ENCODE results near the gene C6orf89.
A peak's percentile ranks its signal among the peaks of the same experiment; 100 is the strongest.
"Not testable (repeated sequence)": the region's sequence is repeated elsewhere in the genome, so short reads cannot be mapped to it uniquely, and the experiment has no call there.

Gene C6orf89

DNA sequence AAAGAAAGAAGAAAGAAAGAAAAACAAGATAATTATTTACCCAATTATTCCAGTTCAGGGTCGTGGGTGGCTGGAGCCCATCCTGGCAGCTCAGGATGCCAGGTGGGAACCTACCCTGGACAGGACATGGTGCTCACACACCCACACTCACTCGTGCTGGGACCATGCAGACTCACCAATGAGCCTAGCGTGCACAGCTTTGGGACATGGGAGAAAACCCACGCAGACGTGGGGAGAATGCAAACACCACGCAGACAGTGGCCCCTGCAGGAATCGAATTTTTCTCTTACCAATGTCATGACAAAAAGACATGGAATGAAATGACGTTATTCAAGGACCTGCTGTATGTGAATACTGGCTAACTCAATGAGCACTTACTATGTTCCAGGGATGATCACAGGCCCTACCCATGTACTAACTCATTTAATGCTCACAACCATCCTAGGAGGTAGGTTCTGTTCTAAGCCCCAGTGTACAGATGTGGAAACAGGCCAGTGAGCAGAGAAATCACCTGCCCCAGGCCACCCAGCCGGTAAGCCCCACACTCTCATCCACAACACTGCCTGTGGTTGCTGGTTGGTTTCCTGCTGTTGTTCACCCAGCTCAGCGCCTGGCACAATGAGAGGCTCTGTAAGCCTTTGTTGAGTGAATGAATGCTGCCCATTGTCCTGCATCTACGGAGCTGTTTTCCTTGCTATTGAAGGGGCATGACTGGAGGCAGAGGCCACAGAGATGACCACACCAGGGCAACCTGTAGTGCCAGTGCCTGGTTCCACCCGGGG is 62.0 kb downstream of the C6orf89 start:
- no peak for DNase-seq (ENCODE audit: low read depth in 2 of 2)

- DNase-seq (ENCODE audit: low read depth in 2 of 2): not testable (repeated sequence)
These were observed 63.3 kb downstream of the C6orf89 start for GRCh38 chr6:36949076-36949475.

GRCh38 chr6:36949636-36950035 is 63.9 kb downstream of the C6orf89 start:
- no peak for DNase-seq (ENCODE audit: low read depth in 2 of 2)

DNA sequence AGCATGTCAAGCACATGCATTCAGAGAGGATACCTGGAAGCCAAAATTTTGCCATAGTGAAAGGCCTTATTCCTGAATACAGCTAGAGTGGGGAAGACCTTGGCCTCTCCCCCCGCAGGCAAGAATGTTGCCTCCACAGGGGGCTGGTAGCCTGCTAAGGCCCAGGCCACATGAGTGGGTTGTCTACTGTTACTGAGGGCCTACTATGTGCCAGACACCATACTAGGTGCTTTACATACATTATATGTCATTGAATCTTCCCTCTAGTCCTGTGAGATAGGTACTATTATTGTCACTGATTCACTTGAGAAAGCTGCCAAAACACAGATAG is 68.1 kb downstream of the C6orf89 start:
- no peak for DNase-seq (ENCODE audit: low read depth in 2 of 2)

GRCh38 chr6:36954262-36954931 is 68.6 kb downstream of the C6orf89 start, which contains the start of gene PI16:
Gene PI16, plus strand, starts transcription at chr6:36954738. Its CDS starts 23 bp downstream, at chr6:36954761.
- no peak for DNase-seq (ENCODE audit: low read depth in 2 of 2)

DNA sequence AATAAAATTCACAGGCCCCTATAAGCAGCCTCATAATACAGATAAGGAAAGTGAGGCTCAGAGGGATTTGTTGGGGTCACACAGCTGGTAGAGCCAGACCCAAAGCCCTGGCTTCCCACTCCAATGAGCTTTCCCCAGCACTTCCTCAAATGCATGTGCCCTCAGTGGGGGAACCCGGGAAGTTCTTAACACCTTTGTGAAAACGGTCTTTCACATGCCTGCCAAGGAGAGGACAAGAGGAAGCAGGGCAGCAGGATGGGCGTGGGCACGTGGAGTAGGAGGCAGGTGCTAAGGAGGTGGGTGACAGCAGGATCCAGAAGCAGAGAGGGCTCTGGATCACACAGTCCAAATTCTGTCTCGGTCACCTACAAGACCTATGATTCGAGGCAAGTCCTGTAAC is 69.4 kb downstream of the C6orf89 start:
- DNase-seq (ENCODE audit: low read depth in 2 of 2): no peak

DNA sequence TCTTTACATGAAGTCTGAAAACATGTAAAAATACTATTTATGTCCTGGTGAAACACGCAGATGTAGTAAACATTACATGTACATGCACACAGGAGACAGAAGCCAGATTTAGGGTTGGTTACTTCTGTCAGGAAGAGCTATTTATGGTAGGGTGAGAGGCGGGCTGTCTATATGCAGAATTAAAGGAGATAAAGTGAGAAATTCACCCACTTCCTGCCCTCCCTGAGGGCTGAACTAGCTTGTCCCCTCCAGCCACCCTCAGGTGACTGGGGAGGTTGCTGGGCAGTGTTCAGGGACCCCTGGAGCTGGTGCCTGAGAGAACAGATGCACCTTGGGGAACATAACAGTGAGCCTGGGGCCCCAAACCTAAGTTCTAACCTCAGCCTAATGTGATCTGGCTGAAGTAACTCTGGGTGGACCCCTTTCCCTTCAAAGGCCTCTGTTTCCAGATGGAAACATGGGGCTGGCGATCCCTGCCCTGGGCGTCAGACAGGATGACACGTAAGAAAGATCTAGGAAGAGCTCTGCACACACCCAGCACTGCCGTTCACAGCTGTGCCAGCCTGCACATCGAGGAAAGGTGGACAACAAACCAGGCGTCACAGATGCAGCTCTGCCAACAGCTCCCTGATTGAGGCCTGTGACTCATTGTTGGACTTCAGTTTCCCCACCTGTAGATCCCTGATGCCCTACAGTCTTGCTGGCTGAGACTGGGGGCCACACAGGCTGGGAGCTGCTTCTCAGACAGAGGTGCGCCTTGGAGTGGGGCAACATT is 70.1 kb downstream of the C6orf89 start:
- DNase-seq (ENCODE audit: low read depth in 2 of 2): no peak

DNA sequence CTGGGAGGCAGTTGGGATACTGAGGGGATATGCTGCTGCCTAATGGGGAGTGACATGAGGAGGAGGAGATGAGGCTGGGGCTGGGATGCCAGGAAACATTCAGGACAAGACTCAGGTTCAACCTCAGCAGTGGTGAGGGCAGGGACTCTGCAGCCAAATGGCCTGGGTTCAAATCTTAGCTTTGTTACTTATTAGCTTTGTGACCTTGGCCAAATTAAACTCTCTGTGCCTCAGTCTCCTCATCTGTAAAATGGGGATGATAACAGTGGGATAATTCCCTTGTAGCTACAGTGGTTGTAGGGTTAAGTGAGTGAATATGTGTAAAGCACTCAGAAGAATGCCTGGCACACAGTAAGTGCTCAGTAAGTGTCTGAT is 70.7 kb downstream of the C6orf89 start:
- no peak for DNase-seq (ENCODE audit: low read depth in 2 of 2)

- DNase-seq (ENCODE audit: low read depth in 2 of 2): no peak
These were observed 72.1 kb downstream of the C6orf89 start for GRCh38 chr6:36957773-36958271.

- DNase-seq (ENCODE audit: low read depth in 2 of 2): no peak
These were observed 73.2 kb downstream of the C6orf89 start for GRCh38 chr6:36958775-36959554.

- DNase-seq (ENCODE audit: low read depth in 2 of 2): no peak
These were observed 74.0 kb downstream of the C6orf89 start for GRCh38 chr6:36959555-36960250.

DNA sequence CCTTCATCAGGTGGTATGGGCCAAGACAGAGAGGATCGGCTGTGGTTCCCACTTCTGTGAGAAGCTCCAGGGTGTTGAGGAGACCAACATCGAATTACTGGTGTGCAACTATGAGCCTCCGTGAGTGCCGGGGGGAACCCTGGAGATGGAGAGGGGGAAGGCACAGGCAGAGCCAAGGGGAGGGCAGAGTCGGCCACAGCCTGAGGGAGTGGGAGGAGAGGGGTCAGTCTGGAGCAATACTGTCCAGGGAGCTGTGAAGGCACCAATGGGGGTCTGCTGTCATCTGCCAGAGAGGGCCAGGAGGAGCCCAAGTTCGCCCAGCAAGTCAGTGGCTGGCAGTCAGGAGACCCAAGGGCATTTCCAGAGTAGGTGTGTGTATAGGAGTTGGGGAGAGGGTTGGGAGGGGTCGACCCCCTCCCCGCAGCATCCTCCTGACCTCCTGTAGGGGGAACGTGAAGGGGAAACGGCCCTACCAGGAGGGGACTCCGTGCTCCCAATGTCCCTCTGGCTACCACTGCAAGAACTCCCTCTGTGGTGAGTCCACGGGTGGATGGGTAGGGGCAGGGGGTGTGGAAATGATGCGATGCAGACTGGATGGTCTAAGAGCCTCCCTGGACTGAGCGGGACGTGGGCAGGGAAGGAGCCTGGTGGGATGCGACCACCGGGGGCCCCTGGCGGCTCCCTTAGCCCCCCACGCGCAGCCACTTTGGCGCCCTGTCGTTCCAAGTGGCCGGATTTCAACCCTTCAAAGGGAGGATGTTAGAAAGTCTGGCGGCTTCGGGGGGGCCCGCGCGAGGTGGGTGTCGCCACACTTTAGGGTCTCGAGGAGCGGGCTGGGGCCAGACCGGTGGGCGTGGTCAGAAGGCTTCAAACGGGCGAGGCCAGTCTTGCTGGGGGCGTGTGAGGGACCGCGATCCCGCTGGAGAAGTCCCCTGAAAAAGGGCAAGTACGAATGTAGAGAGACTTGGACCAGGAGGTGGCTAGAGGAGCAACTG is 76.0 kb downstream of the C6orf89 start:
- no peak for DNase-seq (ENCODE audit: low read depth in 2 of 2)

DNA sequence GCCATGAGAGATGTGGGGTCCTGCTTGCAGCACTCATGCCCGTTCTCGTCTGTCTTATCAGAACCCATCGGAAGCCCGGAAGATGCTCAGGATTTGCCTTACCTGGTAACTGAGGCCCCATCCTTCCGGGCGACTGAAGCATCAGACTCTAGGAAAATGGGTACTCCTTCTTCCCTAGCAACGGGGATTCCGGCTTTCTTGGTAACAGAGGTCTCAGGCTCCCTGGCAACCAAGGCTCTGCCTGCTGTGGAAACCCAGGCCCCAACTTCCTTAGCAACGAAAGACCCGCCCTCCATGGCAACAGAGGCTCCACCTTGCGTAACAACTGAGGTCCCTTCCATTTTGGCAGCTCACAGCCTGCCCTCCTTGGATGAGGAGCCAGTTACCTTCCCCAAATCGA is 77.1 kb downstream of the C6orf89 start:
- peak in 1 of 2 experiments; percentile 9 for DNase-seq (ENCODE audit: low read depth in 2 of 2)

GRCh38 chr6:36963451-36964290 is 77.9 kb downstream of the C6orf89 start:
- DNase-seq (ENCODE audit: low read depth in 2 of 2): no peak

DNA sequence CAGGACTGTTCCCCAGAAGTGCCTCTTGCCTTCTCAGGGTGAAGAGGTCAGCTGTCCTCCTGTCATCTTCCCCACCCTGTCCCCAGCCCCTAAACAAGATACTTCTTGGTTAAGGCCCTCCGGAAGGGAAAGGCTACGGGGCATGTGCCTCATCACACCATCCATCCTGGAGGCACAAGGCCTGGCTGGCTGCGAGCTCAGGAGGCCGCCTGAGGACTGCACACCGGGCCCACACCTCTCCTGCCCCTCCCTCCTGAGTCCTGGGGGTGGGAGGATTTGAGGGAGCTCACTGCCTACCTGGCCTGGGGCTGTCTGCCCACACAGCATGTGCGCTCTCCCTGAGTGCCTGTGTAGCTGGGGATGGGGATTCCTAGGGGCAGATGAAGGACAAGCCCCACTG is 78.6 kb downstream of the C6orf89 start:
- no peak for DNase-seq (ENCODE audit: low read depth in 2 of 2)

DNA sequence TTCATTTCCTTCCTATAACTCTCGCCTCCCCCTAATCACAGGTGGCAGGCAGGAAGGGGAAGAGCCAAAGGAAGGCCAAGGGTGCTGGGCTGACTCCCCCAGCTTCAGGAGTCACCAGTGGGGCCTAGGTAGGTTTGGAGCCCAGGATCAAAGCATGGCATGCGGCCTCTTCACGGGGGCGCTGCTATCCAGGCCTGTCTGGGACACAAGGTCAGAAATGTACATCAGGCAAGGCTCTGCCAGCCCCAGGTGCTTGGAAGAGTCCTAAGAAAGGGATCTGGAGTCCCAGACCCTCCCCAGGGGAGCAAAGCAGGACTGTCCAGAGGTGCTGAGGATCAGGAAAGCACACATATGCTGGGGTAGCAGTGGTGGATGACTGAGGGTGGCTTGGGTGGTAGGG is 79.2 kb downstream of the C6orf89 start:
- DNase-seq (ENCODE audit: low read depth in 2 of 2): no peak

GRCh38 chr6:36967301-36967700 is 81.5 kb downstream of the C6orf89 start:
- DNase-seq (ENCODE audit: low read depth in 2 of 2): no peak

DNA sequence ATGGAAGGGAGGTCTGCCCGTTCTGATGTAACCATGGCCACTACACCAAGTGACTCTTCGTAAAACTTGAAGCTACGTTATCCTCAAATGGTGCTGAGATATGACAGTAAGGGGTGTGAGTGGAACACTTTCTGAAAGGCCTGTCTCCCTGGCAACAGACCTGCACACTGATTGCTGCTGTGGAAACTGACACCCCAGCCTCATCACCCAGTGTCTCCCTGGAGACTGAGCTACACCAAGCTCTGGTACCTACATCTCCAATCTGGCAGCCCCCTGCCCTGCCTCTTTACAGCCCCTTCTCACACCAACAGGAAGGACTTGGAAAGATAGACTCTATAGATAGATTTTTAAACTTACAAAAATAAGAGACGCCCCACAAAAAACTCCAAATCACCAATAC is 82.0 kb downstream of the C6orf89 start:
- DNase-seq (ENCODE audit: low read depth in 2 of 2): no peak

Measured in fibroblast of skin of left biceps (primary cell).